Dendritic cell treated with granulocyte-macrophage colony-stimulating factor and Interleukin-4, amounts not matched to agents 40 ng/mL and 50 ng/mL, for 4 days (primary cell): ENCODE data around the gene METRNL.
"Not testable (repeated sequence)": the region's sequence is repeated elsewhere in the genome, so short reads cannot be mapped to it uniquely, and the experiment has no call there.

Experiments used
- H3K27ac Mint-ChIP-seq: one replicate; pipeline ENCODE4 v1.8.0; 2022; ENCODE audit warnings: mild to moderate bottlenecking, mixed read lengths
- H3K27me3 Mint-ChIP-seq: one replicate; pipeline ENCODE4 v1.8.0; 2022; ENCODE audit warnings: mild to moderate bottlenecking, mixed read lengths
- H3K36me3 Mint-ChIP-seq: one replicate; pipeline ENCODE4 v1.8.0; 2022; ENCODE audit warnings: low read depth, mixed read lengths
- H3K4me1 Mint-ChIP-seq: one replicate; pipeline ENCODE4 v1.8.0; 2022; ENCODE audit warnings: low read depth, mixed read lengths
- H3K4me3 Mint-ChIP-seq: one replicate; pipeline ENCODE4 v1.8.0; 2022; ENCODE audit warnings: mild to moderate bottlenecking, moderate library complexity, mixed read lengths
- H3K9me3 Mint-ChIP-seq: one replicate; pipeline ENCODE4 v1.8.0; 2022; ENCODE audit warnings: mixed read lengths
- intact Hi-C: fragments of 100-400 bp; cut with micrococcal nuclease; formaldehyde crosslinking; loops from one replicate; pipeline ENCODE4 v1.15.0; 2022

METRNL gene

GRCh38 chr17:83044479-83044878 lies 34.9 kb upstream of the METRNL start:
- peaks cover 35% of the 10 kb centered on the region for H3K4me1 Mint-ChIP-seq
- peaks cover 55% of the 10 kb centered on the region for H3K36me3 Mint-ChIP-seq
- H3K9me3 Mint-ChIP-seq: peaks cover 36% of the 10 kb centered on the region
- intact Hi-C loops, H3K4me3 Mint-ChIP-seq, H3K27ac Mint-ChIP-seq, H3K27me3 Mint-ChIP-seq: not testable (repeated sequence)

DNA sequence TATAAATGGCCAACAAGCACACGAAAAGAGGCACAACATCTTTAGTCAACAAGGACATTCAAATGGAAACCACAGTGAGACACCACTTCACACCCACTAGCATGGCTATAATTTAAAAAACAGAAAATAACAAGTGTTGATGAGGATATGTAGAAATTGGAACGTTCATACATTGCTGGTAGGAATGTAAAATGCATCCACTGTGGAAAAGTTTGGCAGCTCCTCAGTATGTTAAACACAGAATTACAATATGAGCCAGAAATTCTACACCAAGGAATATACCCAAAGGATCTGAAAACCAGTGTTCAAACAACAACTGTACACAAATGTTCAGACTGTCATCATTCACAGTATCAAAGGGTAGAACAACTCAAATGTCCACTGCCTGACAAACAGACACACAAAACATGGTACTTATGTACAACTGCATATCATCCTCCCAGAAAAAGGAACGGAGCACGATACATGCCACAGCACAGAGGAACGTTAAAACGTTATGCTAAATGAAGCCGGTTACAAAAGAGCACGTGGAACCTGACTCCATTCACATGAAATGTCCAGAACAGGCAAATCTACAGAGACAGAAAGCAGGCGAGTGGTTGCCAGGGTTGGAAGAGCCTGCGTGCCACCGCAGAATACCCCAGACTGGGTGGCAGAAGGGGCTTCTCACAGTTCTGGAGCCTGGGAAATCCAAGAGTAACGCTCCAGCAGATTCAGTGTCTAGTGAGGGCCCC lies 32.8 kb upstream of the METRNL start:
- Mint-ChIP-seq H3K9me3 (peaks cover 25% of the 10 kb centered on the region), H3K4me1 (peaks cover 47% of the 10 kb centered on the region), H3K27me3 (no peaks in the 10 kb centered on the region), H3K36me3 (peaks cover 40% of the 10 kb centered on the region), H3K4me3 (no peak overlapping the region), H3K27ac (no peak overlapping the region)
- intact Hi-C loops: no loop called here

GRCh38 chr17:83047182-83047478 lies 32.3 kb upstream of the METRNL start:
- intact Hi-C loops: no loop called here
- Mint-ChIP-seq H3K27ac (no peak overlapping the region), H3K27me3 (no peaks in the 10 kb centered on the region), H3K4me3 (no peak overlapping the region), H3K4me1 (peaks cover 51% of the 10 kb centered on the region), H3K9me3 (peaks cover 19% of the 10 kb centered on the region), H3K36me3 (peaks cover 35% of the 10 kb centered on the region)

GRCh38 chr17:83047818-83048475 lies 31.5 kb upstream of the METRNL start:
- H3K27me3 Mint-ChIP-seq: not testable (repeated sequence)
- Mint-ChIP-seq H3K4me1 (peaks cover 52% of the 10 kb centered on the region), H3K36me3 (peaks cover 27% of the 10 kb centered on the region), H3K9me3 (peaks cover 11% of the 10 kb centered on the region), H3K4me3 (peak overlapping the region; percentile 72), H3K27ac (peak overlapping the region; percentile 94)
- intact Hi-C loops: loop anchor here (2.0 kb wide), 1 partner anchor 69 kb away; no protein-coding TSS in a partner anchor

GRCh38 chr17:83050651-83051395 lies 28.6 kb upstream of the METRNL start:
- Mint-ChIP-seq H3K9me3 (peaks cover 8% of the 10 kb centered on the region), H3K4me1 (peaks cover 60% of the 10 kb centered on the region), H3K36me3 (peaks cover 15% of the 10 kb centered on the region), H3K27ac (peak overlapping the region; percentile 94), H3K27me3 (no peaks in the 10 kb centered on the region), H3K4me3 (peak overlapping the region; percentile 87)
- intact Hi-C loops: loop anchor here (2.0 to 5.0 kb wide), 2 partner anchors 30 to 89 kb away; no protein-coding TSS in a partner anchor

GRCh38 chr17:83051396-83052240 lies 27.8 kb upstream of the METRNL start:
- H3K27ac Mint-ChIP-seq: peak overlapping the region; percentile 94
- intact Hi-C loops: loop anchor here (2.0 to 5.0 kb wide), 2 partner anchors 29 to 89 kb away; no protein-coding TSS in a partner anchor
- peaks cover 12% of the 10 kb centered on the region for H3K36me3 Mint-ChIP-seq
- H3K4me3 Mint-ChIP-seq: peak overlapping the region; percentile 87
- H3K4me1 Mint-ChIP-seq: peaks cover 61% of the 10 kb centered on the region
- no peaks in the 10 kb centered on the region for H3K27me3 Mint-ChIP-seq
- H3K9me3 Mint-ChIP-seq: peaks cover 6% of the 10 kb centered on the region

DNA sequence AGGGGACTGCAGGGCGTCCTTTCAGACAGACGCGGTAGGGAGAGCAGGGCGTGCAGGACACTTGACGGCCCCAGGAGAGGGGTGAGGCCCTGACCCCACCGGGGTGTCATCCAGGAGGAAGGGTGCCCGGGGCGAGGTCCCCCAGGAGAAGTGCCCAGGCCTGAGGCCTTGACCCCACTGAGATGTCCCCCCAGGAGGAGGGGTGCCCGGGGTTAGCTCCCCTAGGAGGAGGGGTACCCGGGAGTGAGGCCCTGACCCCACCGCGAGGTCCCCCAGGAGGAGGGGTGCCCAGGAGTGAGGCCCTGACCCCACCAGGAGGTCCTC lies 27.2 kb upstream of the METRNL start:
- H3K27me3 Mint-ChIP-seq: no peaks in the 10 kb centered on the region
- peak overlapping the region; percentile 94 for H3K27ac Mint-ChIP-seq
- intact Hi-C loops: loop anchor here (5.0 kb wide), 1 partner anchor 90 kb away; no protein-coding TSS in a partner anchor
- H3K9me3 Mint-ChIP-seq: no peaks in the 10 kb centered on the region
- peaks cover 56% of the 10 kb centered on the region for H3K4me1 Mint-ChIP-seq
- H3K4me3 Mint-ChIP-seq: peak overlapping the region; percentile 67
- H3K36me3 Mint-ChIP-seq: peaks cover 6% of the 10 kb centered on the region

DNA sequence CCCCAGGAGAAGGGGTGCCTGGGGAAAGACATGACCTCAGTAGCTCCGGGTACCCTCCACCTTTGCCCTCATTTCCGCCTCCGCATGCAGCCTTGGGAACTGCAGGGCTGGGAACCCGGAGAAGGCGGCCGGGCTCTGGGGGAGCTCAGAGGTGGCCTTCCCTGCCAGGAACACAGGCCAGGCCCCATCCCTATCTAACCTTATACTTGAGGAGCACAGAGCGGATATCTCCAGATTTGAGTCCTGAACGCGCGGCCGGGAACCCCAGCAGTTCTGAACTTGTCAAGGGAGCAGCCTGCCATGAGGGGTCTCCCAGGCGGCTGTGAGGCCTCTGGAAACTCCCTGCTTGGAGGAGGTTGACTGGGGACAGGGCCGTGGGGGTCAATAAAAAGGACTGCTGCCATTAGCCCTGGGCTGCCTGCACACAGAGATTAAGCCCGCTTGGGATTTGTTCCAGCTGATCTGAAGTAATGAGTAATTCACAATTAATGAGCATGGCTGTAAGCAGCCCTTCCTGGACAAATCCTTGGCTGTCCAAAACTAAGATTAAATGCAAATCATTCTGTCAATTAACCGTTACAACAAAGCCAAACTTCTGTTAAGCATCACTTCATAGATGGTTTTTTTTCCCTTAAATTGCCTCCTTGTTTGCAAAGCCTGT lies 26.3 kb upstream of the METRNL start:
- Mint-ChIP-seq H3K27ac (peak overlapping the region; percentile 92), H3K36me3 (peaks cover 6% of the 10 kb centered on the region), H3K4me3 (peak overlapping the region; percentile 30), H3K4me1 (peaks cover 49% of the 10 kb centered on the region), H3K9me3 (no peaks in the 10 kb centered on the region), H3K27me3 (peaks cover 6% of the 10 kb centered on the region)
- intact Hi-C loops: loop anchor here (5.0 kb wide), 1 partner anchor 91 kb away; no protein-coding TSS in a partner anchor

DNA sequence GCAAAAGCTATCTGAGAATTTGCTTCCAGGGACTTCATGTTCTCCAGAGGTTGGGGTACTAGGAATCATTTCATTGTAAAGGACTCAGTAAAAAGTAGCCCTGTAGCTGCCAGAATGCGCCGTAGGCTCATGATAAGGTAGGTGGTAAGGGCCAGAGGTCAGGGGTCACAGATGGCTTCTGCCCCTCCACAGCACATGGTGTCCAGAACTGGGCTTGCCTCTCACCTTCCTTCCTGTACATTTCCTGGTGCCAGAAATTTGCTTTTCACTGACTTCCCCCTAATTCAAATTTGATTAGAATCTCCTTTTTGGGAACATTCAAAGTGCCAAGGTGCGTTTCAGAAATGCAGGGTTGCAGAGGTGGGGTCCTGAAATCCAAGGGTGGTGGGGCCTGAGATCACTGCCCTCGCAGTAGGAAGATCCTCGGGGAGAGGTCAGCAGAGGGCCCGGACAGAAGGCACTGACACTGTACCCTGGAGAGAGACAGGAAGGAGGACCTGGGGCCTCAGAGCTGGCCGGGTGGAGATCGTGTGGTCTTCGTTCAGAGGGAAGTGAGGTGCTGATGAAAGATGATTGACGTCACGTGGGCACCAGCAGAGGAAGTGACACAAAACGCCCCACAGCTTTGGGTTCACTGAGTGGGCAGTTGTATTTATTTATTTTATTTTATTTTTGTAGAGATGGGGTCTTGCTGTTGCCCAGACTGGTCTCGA lies 25.5 kb upstream of the METRNL start:
- H3K4me3 Mint-ChIP-seq: peak overlapping the region; percentile 52
- H3K36me3 Mint-ChIP-seq: peaks cover 6% of the 10 kb centered on the region
- H3K27ac Mint-ChIP-seq: peak overlapping the region; percentile 92
- intact Hi-C loops: loop anchor here (5.0 kb wide), 1 partner anchor 92 kb away; no protein-coding TSS in a partner anchor
- peaks cover 46% of the 10 kb centered on the region for H3K4me1 Mint-ChIP-seq
- peaks cover 7% of the 10 kb centered on the region for H3K27me3 Mint-ChIP-seq
- no peaks in the 10 kb centered on the region for H3K9me3 Mint-ChIP-seq

GRCh38 chr17:83054518-83055125 lies 24.8 kb upstream of the METRNL start:
- H3K9me3 Mint-ChIP-seq: no peaks in the 10 kb centered on the region
- H3K27ac Mint-ChIP-seq: peak overlapping the region; percentile 92
- intact Hi-C loops: loop anchor here (5.0 kb wide), 1 partner anchor 92 kb away; no protein-coding TSS in a partner anchor
- H3K27me3 Mint-ChIP-seq: peaks cover 7% of the 10 kb centered on the region
- no peak overlapping the region for H3K4me3 Mint-ChIP-seq
- peaks cover 6% of the 10 kb centered on the region for H3K36me3 Mint-ChIP-seq
- H3K4me1 Mint-ChIP-seq: peaks cover 39% of the 10 kb centered on the region

DNA sequence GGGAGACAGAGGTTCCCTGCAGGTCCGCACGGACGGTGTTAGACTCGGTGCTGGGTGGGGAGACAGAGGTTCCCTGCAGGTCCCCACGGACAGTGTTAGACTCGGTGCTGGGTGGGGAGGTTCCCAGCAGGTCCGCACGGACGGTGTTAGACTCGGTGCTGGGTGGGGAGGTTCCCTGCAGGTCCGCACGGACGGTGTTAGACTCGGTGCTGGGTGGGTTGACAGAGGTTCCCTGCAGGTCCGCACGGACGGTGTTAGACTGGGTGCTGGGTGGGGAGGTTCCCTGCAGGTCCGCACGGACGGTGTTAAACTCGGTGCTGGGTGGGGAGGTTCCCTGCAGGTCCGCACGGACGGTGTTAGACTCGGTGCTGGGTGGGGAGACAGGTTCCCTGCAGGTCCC lies 24.2 kb upstream of the METRNL start:
- H3K36me3 Mint-ChIP-seq, H3K27ac Mint-ChIP-seq, intact Hi-C loops, H3K9me3 Mint-ChIP-seq, H3K27me3 Mint-ChIP-seq, H3K4me3 Mint-ChIP-seq: not testable (repeated sequence)
- peaks cover 39% of the 10 kb centered on the region for H3K4me1 Mint-ChIP-seq

DNA sequence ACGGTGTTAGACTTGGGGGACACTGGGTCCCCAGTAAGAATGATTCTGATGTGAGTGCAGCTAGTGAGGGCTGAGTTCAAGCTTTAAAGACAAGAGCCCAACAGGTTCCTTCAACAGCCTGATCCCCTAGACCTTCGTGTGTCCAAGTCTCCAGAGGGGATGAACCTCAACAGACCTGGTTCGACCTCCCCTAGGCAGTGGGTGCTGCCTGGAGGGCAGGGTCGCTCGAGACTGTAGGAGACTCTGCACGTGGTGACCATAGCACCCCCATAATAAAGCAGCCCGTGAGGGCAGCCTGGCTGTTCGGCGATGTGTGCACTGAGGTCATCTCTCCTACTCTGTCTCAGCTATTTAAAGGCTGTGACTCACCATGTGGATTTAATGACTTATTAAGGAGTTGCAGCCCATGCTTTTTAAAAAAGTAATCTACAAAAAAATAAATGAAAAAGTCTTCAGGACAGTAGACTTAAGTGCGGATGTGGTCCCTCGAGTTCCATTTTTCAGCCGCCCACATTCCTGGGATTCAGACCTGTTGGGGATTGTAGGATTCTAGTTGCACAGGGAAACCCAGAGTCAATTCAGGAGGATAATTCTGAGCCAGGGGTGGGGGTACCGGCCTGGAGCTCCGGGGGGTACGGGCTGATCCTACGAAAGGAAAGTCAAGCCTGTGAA lies 23.4 kb upstream of the METRNL start:
- no peak overlapping the region for H3K4me3 Mint-ChIP-seq
- intact Hi-C loops: no loop called here
- H3K27me3 Mint-ChIP-seq: peaks cover 13% of the 10 kb centered on the region
- no peaks in the 10 kb centered on the region for H3K9me3 Mint-ChIP-seq
- H3K27ac Mint-ChIP-seq: peak overlapping the region; percentile 50
- H3K4me1 Mint-ChIP-seq: peaks cover 31% of the 10 kb centered on the region
- H3K36me3 Mint-ChIP-seq: no peaks in the 10 kb centered on the region
